ENCODE data around the gene FAM222B.

DNA sequence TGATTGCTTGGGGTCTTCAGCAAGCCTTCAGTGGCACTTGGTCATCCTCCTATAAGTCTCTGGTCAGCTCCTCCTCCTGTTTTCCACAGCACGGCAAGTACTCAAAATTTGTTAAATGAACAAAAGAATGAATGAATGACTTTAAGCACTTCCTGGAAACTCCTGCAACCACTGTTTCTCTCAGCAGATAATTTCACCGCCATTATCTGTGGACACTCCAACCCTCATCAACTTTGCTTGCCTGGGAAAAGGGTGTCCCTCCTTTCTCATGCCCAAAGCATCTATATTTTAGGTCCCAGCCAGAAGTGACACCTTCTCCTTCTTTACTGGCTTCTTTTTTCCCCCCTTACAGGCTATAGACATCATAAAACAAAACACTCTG is 135.3 kb downstream of the FAM222B start:
- TF ChIP-seq POLR2A (IDR thresholded peaks at IDR 0.05; ENCODE audit: low read length) (no peak), GATA1 (IDR thresholded peaks at IDR 0.05; ENCODE audit: low read depth, low read length) (no peak)

Data from erythroblast (primary cell).